Thymus (tissue), 11 donors: ENCODE data around the gene P2RY8. TPM values are rescaled to one million over a fixed set of nuclear protein-coding genes. Genes with fewer than 3 reads are reported as not detected.

Source experiments
- DNase-seq, 9 donors: peaks; one replicate each; pipeline ENCODE4 v3.0.0-alpha.2; 2013; ENCODE audit warnings: low spot score in 9 of 9, low read depth in 6 of 9, missing footprints in 1 of 9
- H3K27ac ChIP-seq, 2 donors: one replicate each; pipeline ENCODE4 v1.5.1; 2013; ENCODE audit warnings: control low read depth in 1 of 2, low read depth in 1 of 2, low read length in 1 of 2, mild to moderate bottlenecking in 1 of 2, moderate library complexity in 1 of 2
- H3K27me3 ChIP-seq, 2 donors: one replicate each; pipeline ENCODE4 v1.5.1; 2013; ENCODE audit warnings: low read length in 1 of 2; ENCODE audit not compliant: control insufficient read depth in 2 of 2, insufficient read depth in 1 of 2
- H3K36me3 ChIP-seq, 2 donors: one replicate each; pipeline ENCODE4 v1.5.1; 2013; ENCODE audit warnings: low read length in 1 of 2, mild to moderate bottlenecking in 1 of 2, moderate library complexity in 1 of 2; ENCODE audit not compliant: control insufficient read depth in 2 of 2, insufficient read depth in 2 of 2
- H3K4me1 ChIP-seq, 2 donors: one replicate each; pipeline ENCODE4 v1.5.1; 2013; ENCODE audit warnings: low read length in 2 of 2; ENCODE audit not compliant: control insufficient read depth in 2 of 2, insufficient read depth in 2 of 2
- H3K4me3 ChIP-seq, 2 donors: one replicate each; pipeline ENCODE4 v1.5.1; 2013; ENCODE audit warnings: low read length in 2 of 2, control low read depth in 1 of 2, mild to moderate bottlenecking in 1 of 2
- H3K9me3 ChIP-seq, 2 donors: one replicate each; pipeline ENCODE4 v1.5.1; 2013; ENCODE audit warnings: low read length in 1 of 2, mild to moderate bottlenecking in 1 of 2; ENCODE audit not compliant: control insufficient read depth in 2 of 2, insufficient read depth in 1 of 2
- WGBS: extraction: QIAGEN DNeasy Blood & Tissue Kit; methylation state at CpG from one replicate; pipeline ENCODE4 v1.1.7; 2013; 5-methylcytosine and 5-hydroxymethylcytosine counted together
- polyA plus RNA-seq: library from polyadenylated mRNA; stranded (reverse); fragments of 200-250 nt; gene quantifications from one replicate; pipeline ENCODE4 v1.2.3, GENCODE V29; 2013
- total RNA-seq: library from RNA; stranded (reverse); fragments of 120-200 nt; gene quantifications from one replicate; pipeline ENCODE4 v1.2.4, GENCODE V29; 2013
- donor health status: healthy.

P2RY8 gene
- total and polyA plus RNA-seq, 2 donors: 12.9 to 15.8 TPM

- peaks cover 8 to 56% of the 10 kb centered on the region in 2 donors for H3K9me3 ChIP-seq
- no peaks in the 10 kb centered on the region for H3K27me3 ChIP-seq
- no peak for DNase-seq
- no peak overlapping the region for H3K4me3 ChIP-seq
- 90% methylated on average over 26 of the region's 26 CpGs for WGBS
- no peaks in the 10 kb centered on the region for H3K4me1 ChIP-seq
- no peak overlapping the region for H3K27ac ChIP-seq
- peaks cover 20 to 23% of the 10 kb centered on the region in 2 donors for H3K36me3 ChIP-seq
Measured at GRCh38 chrX:1443496-1444075, 93.4 kb downstream of the P2RY8 start.

- DNase-seq: no peak
- H3K27me3 ChIP-seq: no peaks in the 10 kb centered on the region
- H3K4me1 ChIP-seq: no peaks in the 10 kb centered on the region
- no peak overlapping the region for H3K4me3 ChIP-seq
- peaks cover 8 to 50% of the 10 kb centered on the region in 2 donors for H3K9me3 ChIP-seq
- no peak overlapping the region for H3K27ac ChIP-seq
- H3K36me3 ChIP-seq: peaks cover 24 to 30% of the 10 kb centered on the region in 2 donors
- 89% methylated on average over 35 of the region's 38 CpGs for WGBS
Measured at GRCh38 chrX:1442724-1443367, 94.1 kb downstream of the P2RY8 start.

- H3K27ac ChIP-seq: no peak overlapping the region
- DNase-seq: no peak
- no peaks in the 10 kb centered on the region for H3K27me3 ChIP-seq
- H3K9me3 ChIP-seq: peaks cover 8 to 45% of the 10 kb centered on the region in 2 donors
- WGBS: over 99% methylated on average over 18 of the region's 18 CpGs
- no peaks in the 10 kb centered on the region for H3K4me1 ChIP-seq
- peaks cover 28 to 35% of the 10 kb centered on the region in 2 donors for H3K36me3 ChIP-seq
- no peak overlapping the region for H3K4me3 ChIP-seq
Measured at GRCh38 chrX:1442016-1442665, 94.8 kb downstream of the P2RY8 start.

GRCh38 chrX:1440506-1440905 is 96.5 kb downstream of the P2RY8 start:
- Histone ChIP-seq H3K9me3 (peaks cover 8 to 38% of the 10 kb centered on the region in 2 donors), H3K36me3 (peaks cover 32 to 43% of the 10 kb centered on the region in 2 donors)

GRCh38 chrX:1435241-1435895 is 101.6 kb downstream of the P2RY8 start:
- WGBS: 97% methylated on average over 20 of the region's 20 CpGs
- Histone ChIP-seq H3K36me3 (peaks cover 23 to 62% of the 10 kb centered on the region in 2 donors), H3K4me1 (no peaks in the 10 kb centered on the region), H3K27ac (no peak overlapping the region), H3K27me3 (no peaks in the 10 kb centered on the region), H3K4me3 (no peak overlapping the region), H3K9me3 (peaks cover 4% of the 10 kb centered on the region in 2 donors)
- no peak for DNase-seq

More at GRCh38 chrX:1440506-1440905, 96.5 kb downstream of the P2RY8 start:
- Histone ChIP-seq H3K27ac (no peak overlapping the region), H3K27me3 (no peaks in the 10 kb centered on the region), H3K4me3 (no peak overlapping the region), H3K4me1 (no peaks in the 10 kb centered on the region)
- 99% methylated on average over 6 of the region's 6 CpGs for WGBS
- DNase-seq: no peak

- 98% methylated on average over 22 of the region's 22 CpGs for WGBS
- peaks cover 23 to 63% of the 10 kb centered on the region in 2 donors for H3K36me3 ChIP-seq
- DNase-seq: no peak
Measured at GRCh38 chrX:1434871-1435240, 102.1 kb downstream of the P2RY8 start.

GRCh38 chrX:1433646-1434357 is 103.2 kb downstream of the P2RY8 start:
- Histone ChIP-seq H3K4me3 (no peak overlapping the region), H3K9me3 (peaks cover 1 to 2% of the 10 kb centered on the region in 2 donors), H3K36me3 (peaks cover 21 to 56% of the 10 kb centered on the region in 2 donors), H3K27me3 (no peaks in the 10 kb centered on the region), H3K4me1 (no peaks in the 10 kb centered on the region), H3K27ac (no peak overlapping the region)
- WGBS: 98% methylated on average over 19 of the region's 19 CpGs
- DNase-seq: no peak

More at GRCh38 chrX:1434871-1435240, 102.1 kb downstream of the P2RY8 start:
- Histone ChIP-seq H3K27ac (no peak overlapping the region), H3K9me3 (peaks cover 4% of the 10 kb centered on the region in 2 donors), H3K27me3 (no peaks in the 10 kb centered on the region), H3K4me1 (no peaks in the 10 kb centered on the region), H3K4me3 (no peak overlapping the region)

- DNase-seq: no peak
- Histone ChIP-seq H3K4me1 (no peaks in the 10 kb centered on the region), H3K9me3 (no peaks in the 10 kb centered on the region), H3K27ac (no peak overlapping the region), H3K27me3 (no peaks in the 10 kb centered on the region), H3K4me3 (no peak overlapping the region), H3K36me3 (peaks cover 21 to 52% of the 10 kb centered on the region in 2 donors)
- 97% methylated on average over 10 of the region's 10 CpGs for WGBS
Measured at GRCh38 chrX:1430451-1430850, 106.5 kb downstream of the P2RY8 start.
